ENCODE measurements around the gene ZNF423.

ZNF423 gene

DNA sequence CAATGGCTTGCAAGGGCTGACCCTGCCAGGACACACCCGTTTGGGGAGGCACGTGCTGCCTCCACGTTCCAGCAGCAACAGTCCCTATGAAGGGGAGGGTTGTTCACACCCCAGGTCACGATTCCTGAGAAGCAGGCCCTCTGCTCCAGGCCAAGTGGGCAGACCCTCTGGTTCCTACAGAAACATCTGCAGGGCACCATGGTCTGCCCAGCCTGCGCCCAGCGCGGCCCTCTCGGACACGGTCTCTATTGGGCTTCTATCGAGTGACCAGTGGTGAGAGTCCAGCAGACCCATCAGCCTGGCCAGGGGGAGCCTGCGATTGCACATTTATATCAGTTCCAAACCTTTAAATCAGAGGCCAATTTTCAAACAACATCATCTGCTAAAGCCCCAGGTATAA, 128.3 kb downstream of the ZNF423 start:
- FAIRE-seq (no peak), DNase-seq (ENCODE audit: low spot score) (no peak)

GRCh38 chr16:49726155-49726554, 129.8 kb downstream of the ZNF423 start:
- FAIRE-seq: no peak
- no peak for DNase-seq (ENCODE audit: low spot score)

DNA sequence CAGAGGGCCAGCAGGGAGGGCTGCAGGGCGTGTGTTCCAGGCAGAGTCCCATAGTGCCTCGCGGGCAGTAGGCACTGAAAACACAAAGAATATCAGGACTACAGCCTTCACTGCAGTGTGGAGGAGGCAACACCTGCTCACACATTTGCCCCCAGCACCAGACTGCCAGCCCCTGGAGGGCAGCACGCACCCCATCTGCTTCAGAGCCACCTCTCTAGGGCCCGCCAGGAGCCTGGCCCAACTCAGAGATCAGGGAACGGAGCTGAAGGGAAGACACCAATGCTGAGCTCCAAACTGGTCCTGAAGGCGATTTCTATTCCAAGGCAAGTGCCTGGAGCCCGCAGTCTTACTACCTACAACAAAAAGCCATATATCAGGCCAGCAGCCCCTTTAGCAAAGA, 130.3 kb downstream of the ZNF423 start:
- no peak for FAIRE-seq
- no peak for DNase-seq (ENCODE audit: low spot score)

DNA sequence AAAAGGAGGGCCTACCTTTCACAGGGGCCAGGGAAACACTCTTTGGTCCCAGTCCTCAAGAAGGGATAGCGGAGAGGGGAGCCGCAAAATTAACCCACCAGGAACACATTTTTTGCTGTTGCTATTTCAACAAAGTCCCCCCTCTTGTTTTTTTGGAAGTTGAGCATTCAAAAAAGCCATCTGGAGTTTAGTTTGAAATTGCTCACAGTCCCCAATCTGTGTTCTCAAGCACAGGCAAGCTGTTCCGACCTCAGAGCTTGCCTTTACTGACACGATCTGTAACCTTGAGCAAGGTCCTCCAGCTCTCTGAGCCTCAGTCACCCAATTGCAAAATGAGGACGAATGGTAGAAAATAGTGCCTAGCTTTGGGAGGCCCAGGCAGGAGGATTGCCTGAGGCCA, 131.1 kb downstream of the ZNF423 start:
- DNase-seq (ENCODE audit: low spot score) (no peak), FAIRE-seq (no peak)

DNA sequence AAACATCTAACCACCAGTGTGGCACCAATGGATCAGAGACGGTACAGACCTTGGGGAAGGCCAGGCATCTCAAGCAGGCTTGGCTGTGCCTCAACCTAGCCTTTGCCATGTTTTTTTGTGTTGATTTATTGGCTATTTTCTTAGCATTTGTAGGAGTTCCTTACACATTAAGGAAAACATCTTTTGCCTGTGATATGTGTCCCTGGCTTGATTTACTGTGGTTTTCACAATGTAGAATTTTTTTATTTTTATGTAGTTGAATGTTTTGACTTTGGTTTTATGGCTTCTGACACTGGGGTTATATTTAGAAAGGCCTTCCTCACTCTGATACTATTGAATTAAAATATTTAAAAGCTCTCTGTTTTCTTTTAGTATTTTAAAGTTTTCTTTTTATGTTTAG, 132.6 kb downstream of the ZNF423 start:
- no peak for FAIRE-seq

DNA sequence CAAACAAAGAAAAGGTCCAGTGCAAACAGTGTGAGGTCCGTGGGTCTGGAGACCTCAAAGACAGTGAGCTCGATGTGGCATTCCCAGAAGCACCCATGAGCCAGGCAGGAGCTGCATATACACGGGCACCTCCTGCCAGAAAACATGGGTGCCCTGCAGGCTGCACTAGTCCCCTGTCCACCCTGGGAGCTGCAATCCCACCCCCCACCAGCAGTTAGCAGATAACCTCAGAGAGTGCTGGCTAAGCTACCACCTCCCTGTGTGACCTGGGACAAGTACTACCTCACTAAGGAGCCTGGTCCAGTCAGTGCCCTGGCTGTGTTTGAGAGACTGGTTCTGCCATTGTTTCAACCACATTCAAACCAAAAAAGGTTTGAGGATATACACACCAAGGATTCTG, 135.7 kb downstream of the ZNF423 start:
- DNase-seq (ENCODE audit: low spot score): no peak

More for the DNA sequence above, 132.6 kb downstream of the ZNF423 start:
- DNase-seq (ENCODE audit: low spot score): no peak

GRCh38 chr16:49717689-49718088, 138.2 kb downstream of the ZNF423 start:
- DNase-seq (ENCODE audit: low spot score) (no peak), FAIRE-seq (no peak)

More for the DNA sequence above, 135.7 kb downstream of the ZNF423 start:
- FAIRE-seq: no peak

DNA sequence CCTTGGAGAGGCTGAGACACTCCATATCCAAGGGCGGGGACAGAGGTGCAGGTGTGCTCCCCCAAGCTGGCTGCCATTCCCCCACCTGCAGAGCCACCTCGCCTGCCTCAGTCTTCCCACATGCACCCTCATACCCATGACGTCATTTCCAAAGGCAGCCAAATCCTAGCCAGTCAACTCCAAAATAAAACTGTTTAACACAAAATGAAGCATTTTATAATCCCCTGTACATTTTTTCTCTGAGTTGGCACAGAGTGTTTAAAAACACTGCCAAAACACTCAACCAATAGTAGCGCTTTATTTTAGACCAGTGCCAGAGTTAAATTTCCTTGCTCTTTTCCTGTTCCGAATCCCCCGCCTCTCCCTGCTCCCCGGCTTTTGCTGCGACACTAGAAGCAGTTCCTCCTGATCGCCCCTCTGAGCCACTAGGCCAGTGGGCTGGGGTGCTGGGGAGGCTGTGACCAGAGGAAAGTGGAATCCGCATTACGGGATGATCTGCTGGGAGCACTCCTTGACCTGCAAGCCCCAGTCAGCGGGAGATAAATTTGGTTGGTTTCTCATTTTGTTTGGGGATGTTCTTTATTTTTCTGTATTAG, 139.5 kb downstream of the ZNF423 start:
- DNase-seq (ENCODE audit: low spot score) (no peak), FAIRE-seq (no peak)

- FAIRE-seq: no peak
Observed at GRCh38 chr16:49713770-49714169, 142.1 kb downstream of the ZNF423 start.

GRCh38 chr16:49712542-49712941, 143.4 kb downstream of the ZNF423 start:
- FAIRE-seq: no peak

More at GRCh38 chr16:49713770-49714169, 142.1 kb downstream of the ZNF423 start:
- DNase-seq (ENCODE audit: low spot score): no peak

GRCh38 chr16:49712106-49712505, 143.8 kb downstream of the ZNF423 start:
- DNase-seq (ENCODE audit: low spot score) (no peak), FAIRE-seq (no peak)

More at GRCh38 chr16:49712542-49712941, 143.4 kb downstream of the ZNF423 start:
- DNase-seq (ENCODE audit: low spot score): no peak

GRCh38 chr16:49709057-49709456, 146.9 kb downstream of the ZNF423 start:
- FAIRE-seq: no peak
- DNase-seq (ENCODE audit: low spot score): no peak

GRCh38 chr16:49708491-49708890, 147.4 kb downstream of the ZNF423 start:
- FAIRE-seq: no peak

GRCh38 chr16:49706620-49707355, 149.1 kb downstream of the ZNF423 start:
- FAIRE-seq (no peak), DNase-seq (ENCODE audit: low spot score) (no peak)

More at GRCh38 chr16:49708491-49708890, 147.4 kb downstream of the ZNF423 start:
- no peak for DNase-seq (ENCODE audit: low spot score)

DNA sequence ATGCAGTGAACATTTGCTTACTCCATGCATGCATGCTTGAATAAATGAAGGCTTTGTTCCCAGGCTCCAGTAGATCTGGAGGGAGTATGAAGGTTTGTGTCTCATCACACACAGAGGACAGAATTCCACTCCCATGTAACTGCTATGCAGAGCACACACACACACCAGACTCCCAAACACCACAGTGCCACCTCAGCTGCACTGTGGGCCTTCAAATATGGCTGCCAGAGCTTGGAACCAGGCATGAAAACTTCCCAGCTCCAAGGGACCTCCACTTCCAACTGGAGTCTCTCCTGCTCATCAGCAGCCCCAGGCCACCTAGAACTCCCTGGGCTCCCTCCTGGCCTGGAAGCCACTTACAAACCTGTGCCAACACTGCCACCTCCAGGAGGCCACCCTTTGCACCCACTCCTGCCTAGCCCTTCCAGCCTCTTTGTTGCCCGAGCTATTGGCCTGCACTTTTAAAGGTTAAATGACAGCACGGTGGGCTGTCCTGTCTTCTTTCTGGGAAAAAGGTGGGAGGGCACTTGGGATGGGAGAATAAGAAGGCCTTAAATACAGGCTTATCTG, 151.2 kb downstream of the ZNF423 start:
- DNase-seq (ENCODE audit: low spot score): no peak
- no peak for FAIRE-seq

- DNase-seq (ENCODE audit: low spot score) (no peak), FAIRE-seq (no peak)
Observed at GRCh38 chr16:49703483-49703882, 152.4 kb downstream of the ZNF423 start.

GRCh38 chr16:49701789-49702494, 154.0 kb downstream of the ZNF423 start:
- FAIRE-seq (no peak), DNase-seq (ENCODE audit: low spot score) (no peak)

DNA sequence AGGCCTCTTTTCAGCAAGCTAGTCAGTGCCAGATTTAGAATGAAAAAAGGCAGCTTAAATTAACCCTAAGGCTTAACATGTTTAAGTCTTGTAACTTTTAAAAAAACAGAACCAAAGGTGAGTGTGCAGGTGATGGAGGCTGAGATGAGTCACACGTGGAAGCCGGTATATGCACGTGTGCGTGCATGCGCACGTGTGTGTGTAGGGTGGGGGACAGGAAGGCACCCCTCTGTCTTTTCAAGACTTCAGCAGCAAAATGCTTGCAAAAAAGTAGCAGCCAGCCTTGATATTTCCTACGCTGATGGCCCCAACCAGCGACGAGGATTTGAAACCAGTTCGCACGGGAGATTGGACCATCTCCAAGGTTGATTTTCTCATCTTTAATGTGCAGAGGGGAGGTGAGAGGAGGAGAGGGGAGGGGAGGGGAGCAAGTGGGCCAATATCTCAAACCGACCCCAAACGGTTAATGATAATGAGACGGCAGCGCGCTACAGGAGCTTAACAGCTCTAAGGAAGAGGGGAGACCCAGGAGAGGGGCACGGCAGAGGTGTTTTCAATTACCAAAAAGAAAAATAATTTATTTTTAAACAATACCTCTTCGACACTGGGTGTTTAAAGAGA, 154.7 kb downstream of the ZNF423 start:
- no peak for FAIRE-seq
- DNase-seq (ENCODE audit: low spot score): no peak

GRCh38 chr16:49700251-49701064, 155.5 kb downstream of the ZNF423 start:
- DNase-seq (ENCODE audit: low spot score) (no peak), FAIRE-seq (no peak)

DNA sequence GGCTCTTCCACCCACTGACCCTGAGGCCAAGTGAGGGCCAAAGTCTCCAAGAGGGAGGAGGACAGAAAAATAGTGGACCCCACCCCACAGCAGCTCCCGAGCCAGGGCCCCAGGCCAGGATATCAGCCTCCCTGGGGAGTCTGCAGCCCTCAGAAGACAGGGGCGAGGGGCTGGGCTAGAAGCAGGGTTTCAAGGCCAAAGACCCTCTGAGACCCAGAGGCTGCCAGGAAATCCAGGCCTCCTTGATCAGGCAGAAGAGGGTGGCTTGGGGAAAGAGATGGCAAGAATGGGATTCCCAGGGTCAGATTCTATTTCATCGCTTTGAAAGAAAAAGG, 156.1 kb downstream of the ZNF423 start:
- DNase-seq (ENCODE audit: low spot score): no peak
- FAIRE-seq: no peak
